ENCODE measurements around the gene SEC14L2. TPM values are rescaled to one million over a fixed set of nuclear protein-coding genes. Genes with fewer than 3 reads are reported as not detected.

Gene SEC14L2
- total and polyA plus RNA-seq, 2 of the 4 experiments (the other 2 are of a cell fraction): 38.7 to 54.8 TPM

GRCh38 chr22:30425616-30426387 is 29.0 kb downstream of the SEC14L2 start, which contains the start of gene MTFP1:
Gene MTFP1 (plus strand): TSS chr22:30425768. CDS start chr22:30425880, 112 bp downstream.
- intact Hi-C loops (cut with micrococcal nuclease) (no loop called here), in situ Hi-C loops (cut with MboI; ENCODE audit: low sequenced_read_pairs) (no loop called here), dilution Hi-C loops (cut with HindIII; ENCODE audit: low sequenced_read_pairs, unreplicated experiment) (no loop called here)
- Histone ChIP-seq H3K14ac (replicated peaks; ENCODE audit: low read depth, low read length) (peak within 1 kb of the TSS; percentile 88), H3K4me2 (ENCODE audit: low read depth, low read length) (peak within 1 kb of the TSS; percentile 93), H3K9me1 (ENCODE audit: insufficient read depth, low read length) (peaks cover 13% of the 10 kb centered on the region), H3K36me3 (ENCODE audit: control insufficient read depth, insufficient read depth, low read length) (peaks cover 9% of the 10 kb centered on the region), H4K20me1 (ENCODE audit: insufficient read depth, low read length) (no peaks in the 10 kb centered on the region), H2AFZ (replicated peaks; ENCODE audit: low read length, poor library complexity) (peak within 1 kb of the TSS; percentile 96), H2BK5ac (ENCODE audit: low read depth, low read length, poor library complexity, severe bottlenecking) (peak within 1 kb of the TSS; percentile 69), H4K5ac (ENCODE audit: low read depth, low read length) (peak within 1 kb of the TSS; percentile 87), H4K8ac (ENCODE audit: low read depth in 2 of 2, low read length in 2 of 2) (peak within 1 kb of the TSS; percentile 41 to 90), H3K4me1 (ENCODE audit: control insufficient read depth, insufficient read depth, low read length) (peaks cover 20% of the 10 kb centered on the region), H3K56ac (ENCODE audit: extremely low read depth, insufficient read depth, low read length) (peak within 1 kb of the TSS; percentile 86), H3K9me3 (ENCODE audit: control insufficient read depth, insufficient read depth, low read length) (no peaks in the 10 kb centered on the region), H2BK120ac (ENCODE audit: low read depth, low read length) (peak within 1 kb of the TSS; percentile 64), H3K4ac (ENCODE audit: low read depth, low read length) (peak within 1 kb of the TSS; percentile 89), H4K91ac (ENCODE audit: insufficient read depth, low read depth, low read length) (peak within 1 kb of the TSS; percentile 67), H3K9ac (ENCODE audit: low read depth, low read length) (peak within 1 kb of the TSS; percentile 94), H3K18ac (ENCODE audit: low read depth, low read length) (peak within 1 kb of the TSS; percentile 62; the same call in 1 of the 2 replicates), H2BK15ac (ENCODE audit: low read depth, low read length) (peak within 1 kb of the TSS; percentile 40; the same call in 1 of the 3 replicates), H3K27ac (ENCODE audit: insufficient read depth, low read length) (peak within 1 kb of the TSS; percentile 87), H3K27me3 (ENCODE audit: control insufficient read depth, insufficient read depth, low read length) (no peaks in the 10 kb centered on the region), H3K79me1 (ENCODE audit: low read depth in 1 of 2, low read length in 2 of 2) (peaks cover 17 to 40% of the 10 kb centered on the region in 2 experiments; a peak in 3 of 4 replicates), H2BK20ac (ENCODE audit: low read depth, low read length) (peak within 1 kb of the TSS; percentile 72), H3K23ac (ENCODE audit: low read depth, low read length) (peak within 1 kb of the TSS; percentile 55), H2AK9ac (replicated peaks; ENCODE audit: low read depth, low read length, poor library complexity) (peak within 1 kb of the TSS; percentile 100), H2AK5ac (ENCODE audit: low read depth, low read length) (peak within 1 kb of the TSS; percentile 95), H3K4me3 (ENCODE audit: insufficient read depth, low read depth, low read length) (peak within 1 kb of the TSS; percentile 73)
- peak; percentile 1; the same call in 1 of the 2 replicates for ATAC-seq (ENCODE audit: low read depth)
- ChIA-PET CTCF (interaction anchor here (0.7 to 1.2 kb wide), 3 partner anchors 9 to 35 kb away, joined by 3 to 5 read pairs (median 4); no protein-coding TSS in a partner anchor), POLR2A (ENCODE audit: unreplicated experiment) (interaction anchor here (0.6 kb wide), 1 partner anchor 51 kb away, joined by 7 read pairs; no protein-coding TSS in a partner anchor)
- peak; percentile 62 for DNase-seq
- BruUV-seq (replicated peaks): no TSS peak
- 1% methylated on average over 23 of the region's 61 CpGs; no CpG with 5 or more reads in 1 of the 2 experiments for WGBS, 2 experiments (ENCODE audit: extremely low coverage in 2 of 2, insufficient read length in 1 of 2)
- TF ChIP-seq SMC3 (IDR thresholded peaks at IDR 0.05; ENCODE audit: low read depth, low read length): 0 out of 2 replicates have a peak, but pooled peaks have one; percentile 12
- no peak for TF ChIP-seq CEBPB (IDR thresholded peaks at IDR 0.05; ENCODE audit: low read depth, low read length)
- TF ChIP-seq FOS (IDR thresholded peaks at IDR 0.05; ENCODE audit: low read depth, low read length): no peak
- TF ChIP-seq NFE2L2 (IDR thresholded peaks at IDR 0.05; ENCODE audit: low read depth, low read length): no peak
- TF ChIP-seq ELK1 (IDR thresholded peaks at IDR 0.05; ENCODE audit: borderline replicate concordance, low read depth, low read length): no peak
- no peak for TF ChIP-seq RCOR1 (IDR thresholded peaks at IDR 0.05; ENCODE audit: insufficient replicate concordance, low read length)
- 0 out of 2 replicates have a peak, but pooled peaks have one; percentile 29 for TF ChIP-seq MAZ (IDR thresholded peaks at IDR 0.05; ENCODE audit: borderline replicate concordance, low read depth, low read length)
- TF ChIP-seq USF2 (IDR thresholded peaks at IDR 0.05; ENCODE audit: low read depth, low read length): no peak
- TF ChIP-seq CHD1 (IDR thresholded peaks at IDR 0.05; ENCODE audit: low read depth, low read length): no peak; the same call in 1 of the 2 replicates
- TF ChIP-seq MXI1 (IDR thresholded peaks at IDR 0.05; ENCODE audit: borderline replicate concordance, low read depth, low read length): peak; percentile 78
- TF ChIP-seq RAD21 (IDR thresholded peaks at IDR 0.05; ENCODE audit: low read length): 0 out of 2 replicates have a peak, but pooled peaks have one; percentile 3
- peak; percentile 44; the same call in 1 of the 2 replicates for TF ChIP-seq POLR2A (IDR thresholded peaks at IDR 0.05; ENCODE audit: low read depth, low read length)
- no peak for TF ChIP-seq MAFK (IDR thresholded peaks at IDR 0.05; ENCODE audit: low read depth, low read length)
- TF ChIP-seq BHLHE40 (IDR thresholded peaks at IDR 0.05; ENCODE audit: low read depth, low read length): peak; percentile 68; the same call in 1 of the 2 replicates
- no peak for TF ChIP-seq RFX5 (IDR thresholded peaks at IDR 0.05; ENCODE audit: low read depth, low read length)
